NB4 (cell line): Measurements from ENCODE around the gene TNFRSF11A.
A peak's percentile ranks its signal among the peaks of the same experiment; 100 is the strongest.

Source experiments
- DNase-seq: peaks from one replicate; pipeline ENCODE4 v3.0.0; 2010; ENCODE audit warnings: low read depth
- H3K4me3 ChIP-seq: one replicate; pipeline ENCODE4 v1.5.1; 2011; ENCODE audit warnings: mild to moderate bottlenecking, low read depth, low read length, moderate library complexity
- CTCF ChIP-seq: IDR thresholded peaks from one replicate; pipeline ENCODE4 v1.5.1; 2012; ENCODE audit warnings: low read depth, low read length
- MAX ChIP-seq: IDR thresholded peaks from 2 replicates; pipeline ENCODE4 v1.6.1; 2011; ENCODE audit warnings: low read depth, low read length
- MYC ChIP-seq: IDR thresholded peaks from 2 replicates; pipeline ENCODE4 v1.6.1; 2011; ENCODE audit warnings: low read depth, low read length
- POLR2A ChIP-seq: IDR thresholded peaks from 2 replicates; pipeline ENCODE4 v1.6.1; 2011; ENCODE audit warnings: mild to moderate bottlenecking; ENCODE audit not compliant: insufficient read length; ENCODE audit errors: extremely low read depth

Gene TNFRSF11A

GRCh38 chr18:62396381-62396780 lies 71.3 kb downstream of the TNFRSF11A start:
- TF ChIP-seq CTCF (no peak), POLR2A (no peak), MYC (no peak), MAX (no peak)
- DNase-seq, result no peak
- no peak overlapping the region for H3K4me3 ChIP-seq

GRCh38 chr18:62396967-62397366 lies 71.9 kb downstream of the TNFRSF11A start:
- no peak for TF ChIP-seq POLR2A
- TF ChIP-seq CTCF, result no peak
- no peak for TF ChIP-seq MAX
- no peak for TF ChIP-seq MYC
- no peak for DNase-seq
- H3K4me3 ChIP-seq, result no peak overlapping the region

GRCh38 chr18:62398291-62398690 lies 73.2 kb downstream of the TNFRSF11A start:
- no peak for DNase-seq

GRCh38 chr18:62399276-62399675 lies 74.2 kb downstream of the TNFRSF11A start:
- H3K4me3 ChIP-seq, result no peak overlapping the region
- DNase-seq, result no peak
- TF ChIP-seq MAX (no peak), MYC (no peak), POLR2A (no peak), CTCF (no peak)

More at GRCh38 chr18:62398291-62398690, 73.2 kb downstream of the TNFRSF11A start:
- no peak overlapping the region for H3K4me3 ChIP-seq
- no peak for TF ChIP-seq POLR2A
- no peak for TF ChIP-seq CTCF
- no peak for TF ChIP-seq MAX
- TF ChIP-seq MYC, result no peak

- H3K4me3 ChIP-seq, result no peak overlapping the region
- peak; percentile 11 for DNase-seq
- TF ChIP-seq MYC, result no peak
- TF ChIP-seq CTCF, result peak; percentile 19
- TF ChIP-seq POLR2A, result no peak
- TF ChIP-seq MAX, result no peak
These were observed 74.7 kb downstream of the TNFRSF11A start for GRCh38 chr18:62399781-62400308.
